ENCODE results near the gene FAAH.

The FAAH gene

GRCh38 chr1:46451948-46452930, 58.1 kb downstream of the FAAH start:
- DNase-seq = no peak

DNA sequence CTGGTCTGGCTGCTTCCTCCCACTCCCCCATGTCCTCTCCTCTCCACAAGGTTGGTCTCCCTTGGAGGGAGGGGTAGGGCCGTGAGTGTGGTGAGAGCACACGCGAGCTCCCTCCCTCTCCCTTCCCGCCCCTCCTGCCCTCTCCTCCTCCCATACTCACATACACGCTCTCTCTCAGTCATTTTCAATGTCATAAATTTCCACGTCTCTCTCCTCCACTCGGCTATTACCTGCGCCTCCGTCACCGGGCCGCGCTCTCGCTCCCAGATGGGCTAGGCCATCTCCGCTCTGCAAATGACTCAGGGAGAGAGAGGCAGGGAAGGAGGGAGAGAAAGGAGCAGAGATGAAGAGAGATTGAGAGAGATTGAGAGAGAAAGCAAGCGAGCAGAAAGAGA, 58.8 kb downstream of the FAAH start:
- no peak for DNase-seq

DNA sequence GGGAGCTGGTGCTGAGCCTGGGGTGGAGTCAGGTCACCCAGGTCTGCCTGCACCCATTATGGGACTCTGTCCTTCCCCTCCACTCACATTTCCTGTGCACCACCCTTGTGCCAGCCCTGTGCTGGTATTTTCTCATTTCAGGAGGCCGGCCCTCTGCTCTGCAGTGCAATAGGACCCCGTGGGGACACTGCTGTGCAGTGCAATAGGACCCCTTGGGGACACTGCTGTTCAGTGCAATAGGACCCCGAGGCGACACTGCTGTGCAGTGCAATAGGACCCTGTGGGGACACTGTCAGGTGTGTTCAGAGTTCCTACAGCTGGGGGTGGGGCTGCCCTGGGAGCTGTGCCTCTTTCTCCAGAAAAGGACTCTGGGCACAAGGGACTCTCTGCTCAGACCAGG, 59.3 kb downstream of the FAAH start:
- no peak for DNase-seq

DNA sequence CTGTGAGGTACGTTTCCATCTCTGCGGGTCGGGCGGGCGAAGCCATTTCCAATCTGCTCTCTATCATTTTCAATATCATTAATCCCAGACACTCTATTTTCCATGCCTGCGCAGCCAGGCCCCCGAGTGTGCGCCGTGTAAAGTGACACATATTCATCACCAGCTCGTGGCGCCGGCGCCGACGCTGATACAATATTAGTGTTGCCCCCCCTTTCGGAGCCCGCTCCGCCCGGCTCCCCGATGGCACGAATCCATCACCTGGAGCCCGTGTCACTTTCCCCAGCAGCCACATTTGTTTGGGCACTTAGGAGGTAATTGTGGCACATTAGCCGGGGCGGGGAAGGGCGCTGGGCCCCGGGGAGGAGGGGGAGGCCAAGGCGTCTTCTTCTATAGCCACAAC, 61.8 kb downstream of the FAAH start:
- no peak for DNase-seq

- no peak for DNase-seq
These were observed 62.4 kb downstream of the FAAH start for GRCh38 chr1:46456411-46456963.

DNA sequence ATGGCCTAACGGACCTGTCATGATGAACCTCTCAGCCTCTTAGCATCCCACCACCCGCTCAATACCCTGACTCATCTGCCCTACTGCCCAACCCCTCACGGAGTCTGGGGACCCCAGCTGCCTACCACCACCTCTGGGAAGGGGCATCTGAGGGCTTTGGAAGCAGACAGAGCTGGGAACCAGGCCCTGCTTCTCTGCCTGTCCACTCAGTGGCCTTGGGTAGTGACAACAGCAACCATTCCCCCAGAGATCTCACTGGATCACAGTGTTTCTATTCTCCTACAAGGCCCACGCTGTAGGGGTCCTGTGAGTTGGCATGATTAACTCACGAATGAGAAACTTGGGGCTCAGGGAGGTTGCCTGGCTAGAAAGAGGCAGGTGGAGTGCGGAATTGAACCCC, 63.1 kb downstream of the FAAH start:
- DNase-seq = no peak

DNA sequence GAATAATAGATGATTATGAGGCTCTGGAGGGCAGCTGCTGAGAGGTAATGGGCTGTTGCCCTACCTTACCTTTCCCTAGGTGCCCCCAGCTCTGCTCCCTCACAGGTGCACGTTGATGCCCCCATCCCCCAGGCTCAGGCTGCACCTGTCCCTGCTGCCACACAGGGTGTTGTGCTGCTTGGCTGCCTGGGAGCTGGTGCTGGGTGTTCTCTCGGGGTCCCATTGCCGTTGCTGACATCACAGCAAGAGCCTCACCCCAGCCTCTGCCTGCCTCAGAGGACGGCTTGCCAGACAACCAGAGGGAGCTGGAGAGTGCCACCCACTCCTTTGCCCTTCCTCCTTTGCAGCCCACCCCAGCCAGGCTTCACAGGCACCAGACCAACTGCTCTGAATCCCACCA, 64.1 kb downstream of the FAAH start:
- DNase-seq = no peak

DNA sequence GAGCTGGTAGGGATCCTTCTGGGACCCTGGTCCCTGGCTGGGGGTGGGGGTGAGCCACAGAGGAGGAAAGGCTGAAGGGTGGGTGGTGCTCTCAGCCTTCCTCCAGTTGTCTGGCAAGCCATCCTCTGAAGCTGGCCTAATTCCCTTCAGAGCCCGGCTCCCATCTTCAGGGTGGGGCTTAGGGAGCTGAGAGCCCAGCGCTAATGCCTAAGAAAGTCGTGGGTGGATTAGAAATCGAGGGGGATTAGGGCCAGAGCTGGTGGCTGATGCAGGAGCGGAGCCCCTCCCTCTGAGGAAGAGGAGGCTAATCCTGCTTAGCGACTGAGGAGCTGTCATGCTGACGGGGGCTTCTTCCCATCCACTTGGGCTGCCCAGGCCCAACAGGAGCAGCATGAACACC, 64.7 kb downstream of the FAAH start:
- no peak for DNase-seq

- no peak for DNase-seq
These were observed 65.2 kb downstream of the FAAH start for GRCh38 chr1:46459315-46459714.

- no peak for DNase-seq
These were observed 67.1 kb downstream of the FAAH start for GRCh38 chr1:46461017-46461808.

DNA sequence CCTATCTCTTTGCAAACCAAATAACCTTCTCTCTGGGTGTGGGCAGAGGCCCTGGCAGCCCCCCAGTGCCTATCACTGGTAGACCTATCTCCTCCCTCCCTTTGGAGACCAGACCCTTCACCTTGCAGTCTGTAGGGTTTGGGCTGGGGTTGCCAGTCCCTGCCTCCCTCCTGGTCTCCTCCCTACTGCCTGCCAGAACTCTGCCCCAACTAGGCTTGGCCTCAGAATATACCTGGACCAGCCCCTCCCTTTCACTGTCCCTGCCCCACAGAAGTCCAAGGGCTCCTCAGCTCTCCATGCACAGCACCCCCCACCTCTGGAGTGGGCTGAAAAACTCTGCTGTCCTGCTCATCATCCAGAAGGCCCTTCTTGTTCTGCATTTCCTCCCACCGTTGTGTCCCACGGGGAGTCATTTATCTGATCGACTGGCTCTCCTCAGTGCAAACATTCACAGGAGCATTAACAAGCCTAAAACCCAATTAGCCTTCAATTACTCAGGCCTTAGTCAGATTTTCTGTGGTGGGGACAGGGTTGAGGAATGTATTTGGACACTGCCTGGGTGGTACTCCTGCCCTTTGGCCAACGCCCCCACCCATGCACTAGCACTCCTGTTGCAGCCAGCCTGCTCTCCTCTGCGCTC, 67.8 kb downstream of the FAAH start:
- DNase-seq = no peak

Measured in NCI-H446 treated with DMSO at 0.1 percent for 48 hours (cell line).